Lower leg skin (tissue), 3 donors: Measurements from ENCODE around the gene ROGDI.

Source experiments
- CTCF ChIP-seq, 3 donors: fragments of 450-650 bp; IDR thresholded peaks; one replicate each; pipeline ENCODE4 v1.5.1; 2016; ENCODE audit warnings: antibody characterized with exemption in 3 of 3, mild to moderate bottlenecking in 3 of 3, moderate library complexity in 2 of 3
- POLR2A ChIP-seq, 2 donors: fragments of 450-650 bp; IDR thresholded peaks; one replicate each; pipeline ENCODE4 v1.6.1; 2016 to 2017; ENCODE audit warnings: antibody characterized with exemption in 2 of 2, mild to moderate bottlenecking in 1 of 2, moderate library complexity in 1 of 2

DNA sequence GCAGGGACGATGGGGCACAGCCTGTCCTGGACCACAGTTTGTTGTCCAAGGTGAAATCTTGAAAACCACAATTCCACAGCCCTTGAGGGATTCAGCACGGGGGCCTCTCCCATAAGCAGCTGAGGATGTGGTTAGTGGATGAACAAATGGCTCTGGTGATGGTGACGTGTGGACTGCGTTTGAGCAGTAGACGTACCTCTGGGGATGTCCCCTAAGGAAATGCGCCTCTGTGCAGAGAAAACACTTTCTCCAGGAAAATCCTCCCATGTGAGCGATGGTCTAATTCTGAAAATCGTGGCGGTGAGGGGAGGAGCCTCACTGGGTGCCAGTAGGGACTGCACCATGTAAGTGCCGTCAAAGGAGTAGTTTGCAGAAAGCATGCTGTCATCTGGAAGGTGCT lies 11.6 kb downstream of the ROGDI start:
- TF ChIP-seq CTCF (IDR thresholded peaks at IDR 0.05) (no peak), POLR2A (IDR thresholded peaks at IDR 0.05) (no peak)
